Skeletal muscle satellite cell (primary cell): Measurements from ENCODE around the gene MRAS.

Experiments
- H3K27me3 ChIP-seq: 2 replicates; pipeline ENCODE4 v1.7.0; 2013; ENCODE audit warnings: low read length; ENCODE audit not compliant: control insufficient read depth, insufficient read depth
- H3K36me3 ChIP-seq: 2 replicates; pipeline ENCODE4 v1.7.0; 2013; ENCODE audit warnings: mild to moderate bottlenecking, control low read depth, low read length; ENCODE audit not compliant: insufficient read depth
- H3K4me1 ChIP-seq: 2 replicates; pipeline ENCODE4 v1.7.0; 2013; ENCODE audit warnings: low read length; ENCODE audit not compliant: control insufficient read depth, insufficient read depth
- H3K4me2 ChIP-seq: 2 replicates; pipeline ENCODE4 v1.7.0; 2013; ENCODE audit warnings: mild to moderate bottlenecking, low read length
- H3K4me3 ChIP-seq: 2 replicates; pipeline ENCODE4 v1.7.0; 2013; ENCODE audit warnings: low read length
- H3K9ac ChIP-seq: 2 replicates; pipeline ENCODE4 v1.7.0; 2013; ENCODE audit warnings: mild to moderate bottlenecking, low read depth, low read length, moderate library complexity
- H3K9me3 ChIP-seq: replicated peaks from 2 replicates; pipeline ENCODE4 v1.7.0; 2013; ENCODE audit warnings: mild to moderate bottlenecking, control low read depth, low read length

Gene MRAS

DNA sequence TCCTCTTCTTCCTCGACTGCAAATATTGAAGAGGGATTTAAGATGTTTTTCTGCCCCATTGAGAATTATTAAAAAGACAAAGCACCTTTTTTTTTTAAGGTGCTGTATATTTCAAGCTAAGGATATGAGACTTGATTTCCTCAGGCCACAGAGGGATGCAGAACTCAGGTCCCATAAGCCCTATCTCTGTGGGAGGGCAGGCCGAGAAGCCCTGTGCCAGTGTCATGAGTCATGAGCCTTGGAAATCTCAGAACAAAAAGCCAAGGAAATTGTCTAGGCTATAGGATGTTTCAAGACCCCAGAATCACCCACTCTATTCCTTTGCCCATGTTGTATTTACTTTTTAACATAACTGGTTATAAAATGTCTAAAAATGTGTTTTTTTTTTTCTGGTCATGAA, 93.4 kb downstream of the MRAS start:
- Histone ChIP-seq H3K9ac (no peak overlapping the region), H3K36me3 (no peaks in the 10 kb centered on the region), H3K4me3 (no peak overlapping the region), H3K4me2 (no peak overlapping the region), H3K27me3 (peaks cover 8% of the 10 kb centered on the region), H3K4me1 (peaks cover 35% of the 10 kb centered on the region), H3K9me3 (no peaks in the 10 kb centered on the region)

DNA sequence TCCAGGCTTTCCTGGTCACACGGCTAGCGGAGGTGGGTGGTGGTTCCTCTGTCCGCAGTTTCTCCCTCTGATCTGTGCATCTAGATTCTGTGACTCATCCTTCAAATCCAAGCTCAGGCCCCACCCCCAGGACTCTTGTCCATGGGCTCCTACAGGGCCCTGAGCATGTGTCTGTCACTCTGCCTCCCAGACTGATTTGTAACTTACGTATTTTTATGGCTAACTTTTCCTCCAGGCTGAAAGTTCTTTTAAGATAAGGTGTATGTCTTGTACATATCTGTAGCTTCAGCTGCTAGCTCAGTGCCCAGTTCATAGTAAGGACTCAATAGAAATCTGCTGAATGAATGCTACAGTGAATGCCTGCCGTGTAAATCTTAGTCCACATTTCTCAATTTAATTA, 94.1 kb downstream of the MRAS start:
- Histone ChIP-seq H3K4me3 (no peak overlapping the region), H3K9me3 (no peaks in the 10 kb centered on the region), H3K4me1 (peaks cover 35% of the 10 kb centered on the region)

DNA sequence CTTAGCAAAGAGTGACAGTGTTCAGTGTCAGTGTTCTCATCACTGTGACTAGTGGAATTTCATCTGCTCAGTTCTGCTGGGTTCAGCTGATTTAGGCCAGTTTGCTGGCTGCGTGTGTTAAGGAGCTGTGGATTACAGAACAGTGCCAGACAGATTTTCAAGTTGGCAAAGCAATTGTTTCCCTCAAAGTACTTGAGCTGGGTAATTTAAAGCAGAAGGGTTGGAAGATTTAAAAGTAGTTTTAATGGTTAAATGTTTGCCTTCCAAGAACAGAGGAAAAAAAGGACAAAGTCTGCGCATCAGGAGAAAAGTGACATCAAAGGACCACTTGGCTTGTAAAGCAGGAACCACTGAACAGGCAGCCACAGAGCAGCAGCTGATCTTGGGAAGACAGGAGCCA, 94.7 kb downstream of the MRAS start:
- H3K4me3 ChIP-seq = no peak overlapping the region
- H3K27me3 ChIP-seq = peaks cover 1% of the 10 kb centered on the region
- H3K9me3 ChIP-seq = no peaks in the 10 kb centered on the region
- no peaks in the 10 kb centered on the region for H3K36me3 ChIP-seq
- H3K9ac ChIP-seq = no peak overlapping the region
- H3K4me2 ChIP-seq = no peak overlapping the region
- H3K4me1 ChIP-seq = peaks cover 35% of the 10 kb centered on the region

More for the DNA sequence above, 94.1 kb downstream of the MRAS start:
- Histone ChIP-seq H3K27me3 (peaks cover 4% of the 10 kb centered on the region), H3K4me2 (no peak overlapping the region), H3K9ac (no peak overlapping the region), H3K36me3 (no peaks in the 10 kb centered on the region)

DNA sequence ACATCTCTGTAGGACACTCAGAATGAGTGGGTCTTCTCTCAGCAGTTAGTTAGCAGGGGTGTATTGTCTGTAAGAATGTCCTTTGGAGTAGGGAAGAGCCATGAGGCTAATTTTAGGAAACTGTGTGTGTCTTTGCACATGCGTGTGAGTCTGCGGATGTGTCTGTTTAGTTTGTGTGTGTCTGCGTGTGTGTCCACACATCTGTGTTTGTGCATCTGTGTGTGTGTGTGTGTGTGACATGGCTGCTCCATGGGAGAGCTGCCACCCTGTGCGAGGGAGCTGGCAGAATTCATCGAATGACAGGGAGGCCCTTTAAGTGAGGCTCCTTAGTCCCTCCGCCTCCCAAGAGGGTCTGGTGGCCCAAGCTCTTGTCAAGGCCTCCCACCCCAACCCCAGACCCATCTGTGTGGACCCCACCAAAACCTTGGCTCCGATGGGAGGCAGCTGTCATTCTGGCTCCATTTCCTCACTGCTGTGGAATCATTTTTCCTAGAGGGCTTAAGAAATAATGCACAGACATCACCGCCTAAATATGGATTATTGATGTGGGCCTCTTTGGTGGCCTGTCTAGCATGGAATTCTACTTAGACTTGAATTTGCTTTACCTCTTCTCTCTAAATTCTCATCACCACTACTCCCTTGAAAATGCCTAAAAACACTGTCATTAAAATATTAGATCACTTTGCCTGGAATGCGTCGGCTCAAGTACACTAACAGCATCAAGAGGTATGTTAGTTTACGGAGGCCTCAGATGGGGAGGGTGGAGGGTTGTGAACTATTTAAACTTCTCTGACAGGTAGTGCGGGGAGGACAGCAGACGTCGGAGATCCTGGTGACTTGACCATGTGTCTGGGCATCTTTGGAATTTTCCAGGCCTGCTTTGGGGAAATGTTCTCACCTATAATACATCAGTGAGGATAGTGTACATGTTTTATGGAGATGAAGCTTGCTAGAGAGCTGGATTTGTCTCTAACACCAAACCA, 95.4 kb downstream of the MRAS start:
- Histone ChIP-seq H3K4me1 (peaks cover 34% of the 10 kb centered on the region), H3K4me3 (no peak overlapping the region), H3K4me2 (no peak overlapping the region), H3K36me3 (no peaks in the 10 kb centered on the region), H3K27me3 (no peaks in the 10 kb centered on the region), H3K9ac (no peak overlapping the region), H3K9me3 (no peaks in the 10 kb centered on the region)

DNA sequence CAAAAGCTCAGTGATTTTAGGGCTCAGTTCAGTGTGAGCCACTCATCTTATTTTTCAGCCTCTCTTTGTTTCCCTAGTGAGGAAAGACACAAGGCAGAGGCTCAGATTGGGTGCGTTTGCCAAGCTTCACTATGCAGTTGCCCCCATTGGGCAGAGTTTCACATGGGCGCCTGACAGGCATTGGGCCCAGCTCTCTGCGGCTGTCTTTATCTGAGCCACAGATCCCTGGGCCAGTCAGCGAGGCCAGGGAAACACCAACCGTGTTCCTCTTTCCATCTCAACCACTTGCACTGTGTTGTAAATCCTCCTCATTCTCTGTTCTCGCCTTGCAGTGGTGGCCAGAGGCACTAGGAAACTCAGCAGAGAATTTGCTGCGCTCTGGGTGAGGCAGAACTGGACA, 96.9 kb downstream of the MRAS start:
- no peaks in the 10 kb centered on the region for H3K9me3 ChIP-seq
- no peak overlapping the region for H3K4me3 ChIP-seq
- no peaks in the 10 kb centered on the region for H3K36me3 ChIP-seq
- H3K27me3 ChIP-seq = no peaks in the 10 kb centered on the region
- H3K4me1 ChIP-seq = peaks cover 23% of the 10 kb centered on the region
- H3K9ac ChIP-seq = no peak overlapping the region
- no peak overlapping the region for H3K4me2 ChIP-seq

DNA sequence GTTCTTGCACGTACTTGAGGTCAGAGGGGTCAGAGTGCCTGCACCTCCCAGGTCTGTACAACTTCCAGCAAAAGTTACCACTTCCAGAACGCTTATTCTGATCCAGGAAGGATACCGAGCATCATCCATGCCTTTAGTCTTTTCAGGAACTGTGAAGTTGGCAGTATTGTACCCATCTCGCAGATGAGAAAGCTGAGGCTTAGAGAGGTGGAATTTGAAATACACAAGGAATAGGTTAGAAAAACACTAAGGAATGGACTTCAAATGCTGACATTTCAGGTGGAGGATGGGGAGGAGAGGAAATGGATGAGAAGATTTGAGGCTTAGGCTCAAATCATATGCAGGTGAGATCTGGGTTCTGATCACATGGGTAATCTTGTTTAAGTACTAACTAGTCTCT, 97.3 kb downstream of the MRAS start:
- Histone ChIP-seq H3K36me3 (no peaks in the 10 kb centered on the region), H3K4me3 (no peak overlapping the region), H3K27me3 (no peaks in the 10 kb centered on the region), H3K9me3 (no peaks in the 10 kb centered on the region), H3K4me2 (no peak overlapping the region), H3K4me1 (peaks cover 19% of the 10 kb centered on the region), H3K9ac (no peak overlapping the region)

DNA sequence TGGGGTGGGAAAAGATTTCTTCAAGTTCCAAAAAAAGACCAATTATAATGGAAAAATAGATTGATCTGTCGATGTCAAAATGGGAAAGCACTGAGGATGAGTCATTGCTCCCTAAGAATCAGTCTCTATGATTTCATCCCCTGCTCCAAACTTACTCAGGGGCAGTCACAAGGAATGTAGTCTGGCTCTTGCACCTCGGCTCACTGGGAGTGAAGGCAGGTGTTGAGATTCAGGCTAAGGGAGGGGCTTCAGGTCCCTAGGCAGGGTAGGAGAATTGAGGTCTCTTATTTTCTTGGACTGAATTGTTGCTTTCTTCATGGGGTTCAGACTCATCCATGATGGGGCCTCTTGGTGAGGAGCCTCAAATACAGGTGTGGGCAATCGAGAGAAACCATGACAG, 100.3 kb downstream of the MRAS start:
- H3K4me3 ChIP-seq = no peak overlapping the region
- H3K4me1 ChIP-seq = no peaks in the 10 kb centered on the region
- H3K36me3 ChIP-seq = no peaks in the 10 kb centered on the region

DNA sequence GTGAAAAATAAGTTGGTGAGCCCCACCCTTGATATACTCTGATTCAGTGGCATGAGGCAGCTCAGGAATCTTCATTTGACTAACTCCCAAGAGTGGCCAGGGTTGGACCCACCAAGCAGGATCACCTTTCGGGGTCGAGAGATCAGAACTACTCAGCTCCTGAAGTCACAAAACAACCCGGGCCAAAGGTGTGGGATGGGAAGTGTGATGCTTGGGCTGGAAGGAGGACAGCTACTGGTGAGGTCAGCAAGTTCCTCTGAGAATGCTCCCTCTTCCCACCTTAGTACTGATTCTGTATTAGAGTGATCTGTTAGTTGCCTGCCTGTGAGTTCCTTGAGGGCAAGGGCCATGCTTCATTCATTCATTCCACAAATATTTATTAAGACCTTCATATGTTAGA, 101.1 kb downstream of the MRAS start:
- H3K27me3 ChIP-seq = no peaks in the 10 kb centered on the region
- H3K36me3 ChIP-seq = no peaks in the 10 kb centered on the region
- H3K9ac ChIP-seq = no peak overlapping the region
- H3K4me2 ChIP-seq = no peak overlapping the region
- no peaks in the 10 kb centered on the region for H3K4me1 ChIP-seq
- no peak overlapping the region for H3K4me3 ChIP-seq
- H3K9me3 ChIP-seq = no peaks in the 10 kb centered on the region

More for the DNA sequence above, 100.3 kb downstream of the MRAS start:
- Histone ChIP-seq H3K4me2 (no peak overlapping the region), H3K9me3 (no peaks in the 10 kb centered on the region), H3K9ac (no peak overlapping the region), H3K27me3 (no peaks in the 10 kb centered on the region)

DNA sequence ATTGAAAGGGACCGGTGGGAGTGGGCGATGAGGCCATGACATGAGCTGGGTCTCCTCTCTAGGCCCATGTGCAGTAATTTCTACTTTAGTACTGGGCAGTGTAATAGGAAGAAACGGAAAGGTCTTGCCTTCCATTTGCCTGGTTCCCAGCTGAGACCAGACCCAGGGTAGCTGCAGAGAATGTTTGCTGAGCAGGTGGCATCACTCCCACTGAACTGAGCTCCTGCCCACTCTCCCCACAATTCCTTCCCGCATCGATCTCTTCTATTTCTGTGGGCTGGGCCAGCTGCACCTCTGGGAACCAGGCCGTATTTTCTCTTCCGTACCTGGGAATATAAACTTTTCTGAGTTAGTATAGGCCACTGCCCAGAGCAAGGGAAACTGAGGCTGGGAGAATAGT, 101.8 kb downstream of the MRAS start:
- Histone ChIP-seq H3K27me3 (peaks cover 3% of the 10 kb centered on the region), H3K4me1 (no peaks in the 10 kb centered on the region), H3K36me3 (no peaks in the 10 kb centered on the region), H3K4me2 (no peak overlapping the region), H3K4me3 (no peak overlapping the region), H3K9ac (no peak overlapping the region), H3K9me3 (no peaks in the 10 kb centered on the region)

DNA sequence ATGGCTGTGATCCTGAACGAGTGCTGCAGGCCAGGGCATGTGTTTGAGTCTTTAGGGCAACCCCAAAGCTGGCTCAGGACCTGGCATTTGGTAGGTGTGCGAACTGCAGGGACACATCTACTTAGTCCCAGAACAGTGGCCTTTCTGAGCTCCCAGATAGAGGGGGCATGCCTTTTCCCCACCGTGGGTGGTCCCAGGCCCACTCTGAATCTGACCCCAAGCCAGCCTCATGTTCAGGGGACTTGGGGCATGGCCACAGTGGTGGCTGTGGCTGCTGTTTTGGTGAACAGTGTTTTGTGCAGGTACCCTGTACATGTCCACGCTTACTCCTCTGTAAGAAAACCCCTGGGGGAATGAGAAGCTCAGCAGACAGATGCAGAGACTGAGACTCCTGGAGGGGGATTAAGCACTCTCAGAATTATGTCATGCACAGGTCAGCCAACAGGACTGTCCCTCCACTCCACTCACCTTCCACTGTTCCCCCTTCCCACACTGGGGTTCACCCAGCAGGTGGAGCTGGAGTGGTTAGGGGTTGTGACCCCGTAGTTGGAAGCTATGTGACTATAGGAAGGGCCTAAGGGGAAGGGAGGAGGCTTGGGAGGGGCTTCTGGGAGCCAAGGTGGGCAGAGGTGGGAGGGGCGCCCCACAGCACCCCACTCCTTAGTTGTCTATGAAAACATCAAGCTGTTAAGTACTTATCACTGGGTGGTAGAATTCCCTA, 102.5 kb downstream of the MRAS start:
- H3K4me3 ChIP-seq = no peak overlapping the region
- H3K36me3 ChIP-seq = no peaks in the 10 kb centered on the region
- peaks cover 4% of the 10 kb centered on the region for H3K27me3 ChIP-seq
- no peaks in the 10 kb centered on the region for H3K4me1 ChIP-seq
- H3K4me2 ChIP-seq = no peak overlapping the region
- H3K9me3 ChIP-seq = no peaks in the 10 kb centered on the region
- no peak overlapping the region for H3K9ac ChIP-seq

DNA sequence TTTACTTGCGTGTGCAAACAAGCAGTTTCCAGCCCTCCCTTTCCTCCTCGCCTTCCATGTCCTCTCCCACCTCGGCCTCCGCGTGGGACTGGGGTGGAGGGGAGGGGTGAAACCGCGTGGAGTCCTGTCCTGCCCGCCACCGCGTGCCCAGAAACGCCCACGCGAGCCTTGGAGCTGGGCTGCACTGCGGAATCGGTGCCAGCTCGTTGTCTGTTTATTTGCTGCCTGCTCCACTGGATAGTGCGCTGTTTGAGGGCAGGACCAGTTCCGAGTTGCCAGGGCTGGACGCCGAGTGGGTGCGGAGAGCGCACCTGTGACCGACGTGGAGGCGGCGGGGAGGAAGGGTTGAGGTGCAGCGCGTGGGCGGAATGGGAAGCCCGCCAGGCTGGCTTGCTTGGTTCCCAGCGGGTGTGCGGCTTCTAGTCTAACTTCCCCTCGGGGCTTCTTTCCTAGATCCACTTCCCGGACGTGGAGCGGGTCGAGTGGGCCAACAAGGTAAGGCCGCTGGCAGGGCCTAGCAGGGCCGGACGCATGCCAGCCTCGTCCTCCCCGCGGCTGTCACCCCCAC, 103.3 kb downstream of the MRAS start:
- H3K36me3 ChIP-seq = no peaks in the 10 kb centered on the region
- no peak overlapping the region for H3K9ac ChIP-seq
- no peaks in the 10 kb centered on the region for H3K4me1 ChIP-seq
- H3K4me2 ChIP-seq = no peak overlapping the region
- no peaks in the 10 kb centered on the region for H3K9me3 ChIP-seq
- H3K27me3 ChIP-seq = peaks cover 4% of the 10 kb centered on the region
- no peak overlapping the region for H3K4me3 ChIP-seq
